ENCODE results near the gene METTL22.

METTL22 gene

GRCh38 chr16:8661703-8662102 is 40.2 kb downstream of the METTL22 start:
- no peak overlapping the region for H3K23ac ChIP-seq (ENCODE audit: low read depth, low read length, poor library complexity)
- no peak overlapping the region for H4K91ac ChIP-seq (ENCODE audit: low read depth, low read length, poor library complexity)
- no CpG with 5 or more reads among the region's 5 CpGs for WGBS, 2 donors (ENCODE audit: extremely low coverage in 2 of 2, insufficient read length in 2 of 2, insufficient replicate concordance in 1 of 2)
- no peak overlapping the region for H3K4me3 ChIP-seq (ENCODE audit: low read length in 2 of 2)
- H3K14ac ChIP-seq (ENCODE audit: low read length), result no peak overlapping the region
- H3K18ac ChIP-seq (ENCODE audit: low read length), result no peak overlapping the region
- H3K4me1 ChIP-seq (ENCODE audit: control insufficient read depth in 2 of 2, insufficient read depth in 1 of 2, low read depth in 1 of 2, low read length in 2 of 2), result no peaks in the 10 kb centered on the region
- H3K27me3 ChIP-seq (ENCODE audit: control insufficient read depth in 3 of 3, insufficient read depth in 3 of 3, low read depth in 1 of 3, low read length in 3 of 3), result no peaks in the 10 kb centered on the region
- H2BK15ac ChIP-seq (ENCODE audit: low read length), result no peak overlapping the region
- H2BK12ac ChIP-seq (ENCODE audit: low read length), result no peak overlapping the region
- no peaks in the 10 kb centered on the region for H3K79me1 ChIP-seq (ENCODE audit: low read depth, low read length)
- H2AK5ac ChIP-seq (ENCODE audit: low read depth, low read length), result no peak overlapping the region
- no peak overlapping the region for H3K9ac ChIP-seq (ENCODE audit: low read depth, low read length, poor library complexity)
- no peak overlapping the region for H2AFZ ChIP-seq (ENCODE audit: low read length)
- H3K36me3 ChIP-seq (replicated peaks in 1 of 2; ENCODE audit: control insufficient read depth in 2 of 2, insufficient read depth in 2 of 2, low read length in 2 of 2), result no peaks in the 10 kb centered on the region
- no peak overlapping the region for H3K4ac ChIP-seq (ENCODE audit: low read length)
- DNase-seq (ENCODE audit: low spot score), result no peak
- no peak overlapping the region for H4K8ac ChIP-seq (ENCODE audit: low read depth, low read length)
- H3K9me3 ChIP-seq (replicated peaks in 1 of 2; ENCODE audit: control insufficient read depth in 2 of 2, insufficient read depth in 1 of 2, low read depth in 1 of 2, low read length in 2 of 2), result peaks cover 0 to 1% of the 10 kb centered on the region in 2 donors
- no peak overlapping the region for H2BK120ac ChIP-seq (ENCODE audit: low read depth, low read length)
- H3K4me2 ChIP-seq (ENCODE audit: insufficient read depth, low read length, poor library complexity, severe bottlenecking), result no peak overlapping the region
- H2BK5ac ChIP-seq (ENCODE audit: low read length), result no peak overlapping the region
- no peak overlapping the region for H3K27ac ChIP-seq (replicated peaks; ENCODE audit: low read length)

GRCh38 chr16:8663192-8664089 is 41.9 kb downstream of the METTL22 start:
- Histone ChIP-seq H3K14ac (ENCODE audit: low read length) (no peak overlapping the region), H4K91ac (ENCODE audit: low read depth, low read length, poor library complexity) (no peak overlapping the region), H2BK120ac (ENCODE audit: low read depth, low read length) (no peak overlapping the region), H3K79me1 (ENCODE audit: low read depth, low read length) (no peaks in the 10 kb centered on the region), H3K9me3 (replicated peaks in 1 of 2; ENCODE audit: control insufficient read depth in 2 of 2, insufficient read depth in 1 of 2, low read depth in 1 of 2, low read length in 2 of 2) (peaks cover 0 to 1% of the 10 kb centered on the region in 2 donors), H3K4ac (ENCODE audit: low read length) (no peak overlapping the region), H2BK15ac (ENCODE audit: low read length) (no peak overlapping the region), H4K8ac (ENCODE audit: low read depth, low read length) (no peak overlapping the region), H3K4me3 (ENCODE audit: low read length in 2 of 2) (no peak overlapping the region), H2BK5ac (ENCODE audit: low read length) (no peak overlapping the region), H2AK5ac (ENCODE audit: low read depth, low read length) (no peak overlapping the region), H3K23ac (ENCODE audit: low read depth, low read length, poor library complexity) (no peak overlapping the region), H3K4me2 (ENCODE audit: insufficient read depth, low read length, poor library complexity, severe bottlenecking) (no peak overlapping the region), H3K36me3 (replicated peaks in 1 of 2; ENCODE audit: control insufficient read depth in 2 of 2, insufficient read depth in 2 of 2, low read length in 2 of 2) (no peaks in the 10 kb centered on the region), H3K4me1 (ENCODE audit: control insufficient read depth in 2 of 2, insufficient read depth in 1 of 2, low read depth in 1 of 2, low read length in 2 of 2) (peaks cover 0 to 7% of the 10 kb centered on the region in 2 donors), H3K9ac (ENCODE audit: low read depth, low read length, poor library complexity) (no peak overlapping the region), H3K18ac (ENCODE audit: low read length) (no peak overlapping the region), H2BK12ac (ENCODE audit: low read length) (no peak overlapping the region), H3K27me3 (ENCODE audit: control insufficient read depth in 3 of 3, insufficient read depth in 3 of 3, low read depth in 1 of 3, low read length in 3 of 3) (no peaks in the 10 kb centered on the region), H2AFZ (ENCODE audit: low read length) (no peak overlapping the region), H3K27ac (replicated peaks; ENCODE audit: low read length) (no peak overlapping the region)
- no peak for DNase-seq (ENCODE audit: low spot score)
- WGBS, 2 donors (ENCODE audit: extremely low coverage in 2 of 2, insufficient read length in 2 of 2, insufficient replicate concordance in 1 of 2), result no CpG with 5 or more reads among the region's 9 CpGs

DNA sequence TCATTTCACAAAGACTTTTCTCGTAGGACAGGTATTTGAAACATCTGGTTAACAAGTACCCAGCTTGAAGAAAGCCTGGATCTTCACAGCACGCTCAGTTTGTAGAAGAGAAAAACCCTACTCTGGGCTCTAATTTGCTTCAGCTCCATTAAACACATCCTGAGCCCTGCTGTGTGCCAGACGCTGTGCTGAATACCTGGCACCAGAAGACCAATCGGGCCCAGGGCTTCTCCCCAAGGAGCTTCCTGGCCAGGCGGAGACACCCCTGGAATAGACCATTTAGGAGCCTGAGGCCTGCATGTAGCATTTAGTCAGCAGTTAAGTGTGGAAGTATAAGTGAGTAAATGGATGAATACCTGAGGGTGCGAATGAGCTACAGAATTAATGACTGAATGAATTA is 44.0 kb downstream of the METTL22 start:
- Histone ChIP-seq H3K36me3 (replicated peaks in 1 of 2; ENCODE audit: control insufficient read depth in 2 of 2, insufficient read depth in 2 of 2, low read length in 2 of 2) (no peaks in the 10 kb centered on the region), H3K79me1 (ENCODE audit: low read depth, low read length) (no peaks in the 10 kb centered on the region), H4K91ac (ENCODE audit: low read depth, low read length, poor library complexity) (no peak overlapping the region), H2BK12ac (ENCODE audit: low read length) (no peak overlapping the region), H3K27me3 (ENCODE audit: control insufficient read depth in 3 of 3, insufficient read depth in 3 of 3, low read depth in 1 of 3, low read length in 3 of 3) (no peaks in the 10 kb centered on the region), H3K4me1 (ENCODE audit: control insufficient read depth in 2 of 2, insufficient read depth in 1 of 2, low read depth in 1 of 2, low read length in 2 of 2) (peaks cover 0 to 10% of the 10 kb centered on the region in 2 donors), H4K8ac (ENCODE audit: low read depth, low read length) (no peak overlapping the region), H3K4me2 (ENCODE audit: insufficient read depth, low read length, poor library complexity, severe bottlenecking) (no peak overlapping the region), H3K23ac (ENCODE audit: low read depth, low read length, poor library complexity) (no peak overlapping the region), H3K4me3 (ENCODE audit: low read length in 2 of 2) (no peak overlapping the region), H2AFZ (ENCODE audit: low read length) (peak overlapping the region; percentile 58), H3K14ac (ENCODE audit: low read length) (no peak overlapping the region), H3K9ac (ENCODE audit: low read depth, low read length, poor library complexity) (no peak overlapping the region), H2BK15ac (ENCODE audit: low read length) (no peak overlapping the region), H3K9me3 (replicated peaks in 1 of 2; ENCODE audit: control insufficient read depth in 2 of 2, insufficient read depth in 1 of 2, low read depth in 1 of 2, low read length in 2 of 2) (peaks cover 0 to 1% of the 10 kb centered on the region in 2 donors), H2AK5ac (ENCODE audit: low read depth, low read length) (no peak overlapping the region), H3K27ac (replicated peaks; ENCODE audit: low read length) (no peak overlapping the region), H3K4ac (ENCODE audit: low read length) (no peak overlapping the region), H3K18ac (ENCODE audit: low read length) (no peak overlapping the region), H2BK5ac (ENCODE audit: low read length) (no peak overlapping the region), H2BK120ac (ENCODE audit: low read depth, low read length) (no peak overlapping the region)
- no peak for DNase-seq (ENCODE audit: low spot score)
- no CpG with 5 or more reads among the region's 6 CpGs for WGBS, 2 donors (ENCODE audit: extremely low coverage in 2 of 2, insufficient read length in 2 of 2, insufficient replicate concordance in 1 of 2)

GRCh38 chr16:8667492-8667891 is 46.0 kb downstream of the METTL22 start:
- Histone ChIP-seq H3K4me3 (ENCODE audit: low read length in 2 of 2) (no peak overlapping the region), H3K36me3 (replicated peaks in 1 of 2; ENCODE audit: control insufficient read depth in 2 of 2, insufficient read depth in 2 of 2, low read length in 2 of 2) (no peaks in the 10 kb centered on the region), H2AK5ac (ENCODE audit: low read depth, low read length) (no peak overlapping the region), H3K18ac (ENCODE audit: low read length) (no peak overlapping the region), H3K4me1 (ENCODE audit: control insufficient read depth in 2 of 2, insufficient read depth in 1 of 2, low read depth in 1 of 2, low read length in 2 of 2) (peaks cover 0 to 13% of the 10 kb centered on the region in 2 donors), H3K9ac (ENCODE audit: low read depth, low read length, poor library complexity) (no peak overlapping the region), H4K8ac (ENCODE audit: low read depth, low read length) (no peak overlapping the region), H2BK15ac (ENCODE audit: low read length) (no peak overlapping the region), H3K23ac (ENCODE audit: low read depth, low read length, poor library complexity) (no peak overlapping the region), H3K79me1 (ENCODE audit: low read depth, low read length) (no peaks in the 10 kb centered on the region), H2BK12ac (ENCODE audit: low read length) (no peak overlapping the region), H2BK5ac (ENCODE audit: low read length) (no peak overlapping the region), H3K9me3 (replicated peaks in 1 of 2; ENCODE audit: control insufficient read depth in 2 of 2, insufficient read depth in 1 of 2, low read depth in 1 of 2, low read length in 2 of 2) (peaks cover 0 to 1% of the 10 kb centered on the region in 2 donors), H3K4ac (ENCODE audit: low read length) (no peak overlapping the region), H3K27me3 (ENCODE audit: control insufficient read depth in 3 of 3, insufficient read depth in 3 of 3, low read depth in 1 of 3, low read length in 3 of 3) (no peaks in the 10 kb centered on the region), H3K4me2 (ENCODE audit: insufficient read depth, low read length, poor library complexity, severe bottlenecking) (no peak overlapping the region), H2BK120ac (ENCODE audit: low read depth, low read length) (no peak overlapping the region), H4K91ac (ENCODE audit: low read depth, low read length, poor library complexity) (no peak overlapping the region), H3K27ac (replicated peaks; ENCODE audit: low read length) (no peak overlapping the region), H2AFZ (ENCODE audit: low read length) (no peak overlapping the region), H3K14ac (ENCODE audit: low read length) (no peak overlapping the region)
- no CpG with 5 or more reads among the region's 3 CpGs for WGBS, 2 donors (ENCODE audit: extremely low coverage in 2 of 2, insufficient read length in 2 of 2, insufficient replicate concordance in 1 of 2)
- DNase-seq (ENCODE audit: low spot score), result no peak

All from neuronal stem cell (in vitro differentiated cells).